Endothelial cell of umbilical vein (primary cell): ENCODE measurements around the gene OR2A25. TPM values are rescaled to one million over a fixed set of nuclear protein-coding genes. Genes with fewer than 3 reads are reported as not detected.

ENCODE experiments used
- BruUV-seq: library from RNA; stranded (reverse); fragments of 400-500 nt; replicated peaks from 2 replicates; lab custom pipeline; 2021; lab: Mats Ljungman, UMichigan
- CTCF ChIA-PET: fragments of 300-600, 350-600 bp; sonication (Branson Sonifier 250); formaldehyde crosslinking; loops from one replicate; lab custom pipeline; 2021; ENCODE audit warnings: antibody characterized with exemption, inconsistent platforms; lab: Charles Lee
- POLR2A ChIA-PET: fragments of 300-600, 350-600 bp; sonication (Branson Sonifier 250); formaldehyde crosslinking; loops from one replicate; lab custom pipeline; 2021; ENCODE audit warnings: antibody characterized with exemption, inconsistent platforms; lab: Charles Lee
- DNase-seq: peaks from one replicate; pipeline ENCODE4 v3.0.0-alpha.2; 2011; ENCODE audit warnings: low read depth, low spot score
- FAIRE-seq: peaks from 2 replicates; lab custom pipeline; 2011; peaks lifted over from hg19 to GRCh38; lab: Jason Lieb, UNC
- H2AFZ ChIP-seq: 2 replicates; pipeline ENCODE4 v1.6.0; 2012; ENCODE audit warnings: low read depth, low read length, control low read depth, inconsistent platforms
- H3K27ac ChIP-seq: 2 replicates; pipeline ENCODE4 v1.5.1; 2011; ENCODE audit warnings: low read depth, mild to moderate bottlenecking, control low read depth, low read length, moderate library complexity; ENCODE audit not compliant: insufficient read depth
- H3K27me3 ChIP-seq, 2 experiments: 2 replicates each; pipeline versions ENCODE4 v1.6.0 to v1.6.1; 2011; ENCODE audit warnings: low read length in 2 of 2, mixed read lengths in 1 of 2; ENCODE audit not compliant: control insufficient read depth in 2 of 2, insufficient read depth in 2 of 2
- H3K36me3 ChIP-seq, 2 experiments: 2 replicates in 1 of 2; 3 replicates in 1 of 2; pipeline ENCODE4 v1.5.1; 2011; ENCODE audit warnings: low read length in 2 of 2, mild to moderate bottlenecking in 1 of 2, moderate library complexity in 1 of 2; ENCODE audit not compliant: control insufficient read depth in 2 of 2, insufficient read depth in 2 of 2; ENCODE audit errors: extremely low read depth in 1 of 2
- H3K4me1 ChIP-seq: 3 replicates; pipeline ENCODE4 v1.5.1; 2011; ENCODE audit warnings: mild to moderate bottlenecking, low read length; ENCODE audit not compliant: control insufficient read depth, insufficient read depth; ENCODE audit errors: extremely low read depth
- H3K4me2 ChIP-seq: 2 replicates; pipeline ENCODE4 v1.6.1; 2011; ENCODE audit warnings: low read length, control low read depth, mixed read lengths; ENCODE audit not compliant: insufficient read depth
- H3K4me3 ChIP-seq, 3 experiments: fragments of 200-600 bp in 1 of 3; sonication (generic), shearing (Covaris generic) in 1 of 3; replicated peaks in 1 of 3; 2 replicates each; pipeline ENCODE4 v1.5.1; 2011 to 2016; ENCODE audit warnings: control low read depth in 3 of 3, low read length in 3 of 3, mild to moderate bottlenecking in 2 of 3, inconsistent platforms in 1 of 3, low read depth in 1 of 3, moderate library complexity in 1 of 3; ENCODE audit not compliant: insufficient read depth in 1 of 3
- H3K79me2 ChIP-seq: 2 replicates; pipeline ENCODE4 v1.6.0; 2012; ENCODE audit warnings: low read length, inconsistent platforms; ENCODE audit not compliant: control insufficient read depth, insufficient read depth
- H3K9ac ChIP-seq: replicated peaks from 2 replicates; pipeline ENCODE3; 2011; ENCODE audit warnings: low read length, control low read depth; ENCODE audit not compliant: insufficient read depth; ENCODE audit errors: extremely low read depth
- H3K9me1 ChIP-seq: replicated peaks from 3 replicates; pipeline ENCODE4 v1.6.0; 2011; ENCODE audit warnings: mild to moderate bottlenecking, low read length; ENCODE audit not compliant: control insufficient read depth, insufficient read depth; ENCODE audit errors: extremely low read depth
- H3K9me3 ChIP-seq: replicated peaks from 2 replicates; pipeline ENCODE4 v1.5.1; 2012; ENCODE audit warnings: low read length, inconsistent platforms; ENCODE audit not compliant: control insufficient read depth, insufficient read depth
- H4K20me1 ChIP-seq: replicated peaks from 2 replicates; pipeline ENCODE3; 2011; ENCODE audit warnings: mild to moderate bottlenecking, low read length; ENCODE audit not compliant: control insufficient read depth, insufficient read depth; ENCODE audit errors: extremely low read depth
- EZH2 ChIP-seq: IDR thresholded peaks from 2 replicates; pipeline ENCODE4 v1.6.1; 2012; ENCODE audit warnings: borderline replicate concordance, low read depth, mild to moderate bottlenecking, moderate library complexity, low read length, inconsistent platforms; ENCODE audit not compliant: severe bottlenecking
- FOS ChIP-seq: IDR thresholded peaks from 2 replicates; pipeline ENCODE4 v1.6.1; 2011; ENCODE audit warnings: mild to moderate bottlenecking, low read length, moderate library complexity, borderline replicate concordance; ENCODE audit not compliant: insufficient read depth
- GATA2 ChIP-seq: IDR thresholded peaks from 2 replicates; pipeline ENCODE4 v1.7.0; 2011; ENCODE audit warnings: low read depth, mild to moderate bottlenecking, moderate library complexity, mixed read lengths, low read length; ENCODE audit not compliant: insufficient read length, insufficient read depth
- JUN ChIP-seq: IDR thresholded peaks from 2 replicates; pipeline ENCODE4 v1.6.1; 2011; ENCODE audit warnings: borderline replicate concordance, low read depth; ENCODE audit not compliant: insufficient read length, insufficient read depth
- MYC ChIP-seq: IDR thresholded peaks from one replicate; pipeline ENCODE4 v1.6.1; 2011; ENCODE audit warnings: mild to moderate bottlenecking, low read depth, low read length
- POLR2A ChIP-seq: IDR thresholded peaks from 2 replicates; pipeline ENCODE4 v1.6.1; 2012; ENCODE audit warnings: low read depth, mild to moderate bottlenecking, control low read depth, low read length
- POLR2AphosphoS5 ChIP-seq: IDR thresholded peaks from 2 replicates; pipeline ENCODE4 v1.6.1; 2012; ENCODE audit warnings: low read depth, mild to moderate bottlenecking, control low read depth, low read length, moderate library complexity; ENCODE audit not compliant: insufficient read depth
- dilution Hi-C: fragments of 300-500 bp; cut with MboI; formaldehyde crosslinking; loops from one replicate; pipeline ENCODE4 v1.15.0; 2019; ENCODE audit warnings: low sequenced_read_pairs; ENCODE audit not compliant: extremely low pct_ligation_motif_present
- intact Hi-C: fragments of 100-400 bp; cut with micrococcal nuclease; formaldehyde crosslinking; loops from one replicate; pipeline ENCODE4 v1.10.0; 2022
- polyA plus RNA-seq, 4 experiments: library from polyadenylated mRNA; depleted of rRNA in 3 of 4; stranded (reverse) in 3 of 4; unstranded in 1 of 4; fragments of >200 nt; gene quantifications; 2 replicates each; pipeline versions ENCODE4 v1.2.1 to v1.2.3, GENCODE V29; 2011 to 2012; ENCODE audit warnings: missing spikeins in 1 of 4
- total RNA-seq: library from RNA; stranded (reverse); gene quantifications from 2 replicates; pipeline ENCODE4 v1.2.3, GENCODE V29; 2021
- TF ChIP-seq, protein P1 (sequence below): IDR thresholded peaks from 2 replicates; pipeline ENCODE4 v1.6.1; 2011; ENCODE audit not compliant: insufficient read depth, insufficient read length
- TF ChIP-seq, protein P2 (sequence below), 2 donors: IDR thresholded peaks; 1 replicate in 1 of 2; 2 replicates in 1 of 2; pipeline ENCODE4 v1.5.1; 2011; ENCODE audit warnings: low read length in 2 of 2, mild to moderate bottlenecking in 2 of 2, moderate library complexity in 2 of 2, control low read depth in 1 of 2, inconsistent platforms in 1 of 2, low read depth in 1 of 2; ENCODE audit not compliant: insufficient read depth in 1 of 2; ENCODE audit errors: extremely low read depth in 1 of 2

The OR2A25 gene
- total and polyA plus RNA-seq, 2 donors (not counting 3 experiments of a cell fraction or from before 2014, with no cell fraction given): not detected

DNA sequence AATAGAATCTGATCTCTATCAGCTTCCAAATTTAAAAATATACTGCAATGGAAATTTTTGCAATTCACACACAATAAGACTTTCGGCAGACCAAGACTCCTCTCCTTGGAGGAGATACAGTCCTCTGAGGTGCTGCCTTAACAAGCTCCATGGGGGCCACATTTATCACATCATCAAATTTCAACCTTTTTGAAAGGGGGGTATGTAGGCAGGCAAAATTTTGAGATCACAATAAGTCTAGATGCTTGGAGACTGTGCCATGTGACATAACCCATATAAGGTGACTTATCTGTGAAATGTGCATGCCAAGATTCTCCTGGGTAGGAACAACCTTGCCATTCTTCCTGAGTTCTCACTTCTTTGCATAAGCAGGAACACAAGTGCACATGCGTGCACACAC lies 16.4 kb downstream of the OR2A25 start, which contains the start of gene OR2A12:
Gene OR2A12 (plus strand): TSS at position 301 of the 400 bp plus-strand sequence. CDS start 8,830 bp downstream, outside the sequence.
- H3K36me3 ChIP-seq: no peaks in the 10 kb centered on the region
- H3K4me3 ChIP-seq: no peak within 1 kb of the TSS
- H3K9ac ChIP-seq: no peak within 1 kb of the TSS
- H2AFZ ChIP-seq: no peak within 1 kb of the TSS
- H3K27me3 ChIP-seq: peaks cover 0 to 2% of the 10 kb centered on the region in 2 experiments
- H4K20me1 ChIP-seq: no peaks in the 10 kb centered on the region
- no peak within 1 kb of the TSS for H3K27ac ChIP-seq
- dilution Hi-C loops (no loop called here), intact Hi-C loops (no loop called here)
- DNase-seq (no peak), FAIRE-seq (no peak)
- no peaks in the 10 kb centered on the region for H3K4me1 ChIP-seq
- TF ChIP-seq JUN (no peak), MYC (no peak), EZH2 (no peak), GATA2 (no peak), POLR2AphosphoS5 (no peak), POLR2A (no peak), FOS (no peak)
- TF ChIP-seq, protein P1, sequence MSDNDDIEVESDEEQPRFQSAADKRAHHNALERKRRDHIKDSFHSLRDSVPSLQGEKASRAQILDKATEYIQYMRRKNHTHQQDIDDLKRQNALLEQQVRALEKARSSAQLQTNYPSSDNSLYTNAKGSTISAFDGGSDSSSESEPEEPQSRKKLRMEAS: no peak
- TF ChIP-seq, protein P2, sequence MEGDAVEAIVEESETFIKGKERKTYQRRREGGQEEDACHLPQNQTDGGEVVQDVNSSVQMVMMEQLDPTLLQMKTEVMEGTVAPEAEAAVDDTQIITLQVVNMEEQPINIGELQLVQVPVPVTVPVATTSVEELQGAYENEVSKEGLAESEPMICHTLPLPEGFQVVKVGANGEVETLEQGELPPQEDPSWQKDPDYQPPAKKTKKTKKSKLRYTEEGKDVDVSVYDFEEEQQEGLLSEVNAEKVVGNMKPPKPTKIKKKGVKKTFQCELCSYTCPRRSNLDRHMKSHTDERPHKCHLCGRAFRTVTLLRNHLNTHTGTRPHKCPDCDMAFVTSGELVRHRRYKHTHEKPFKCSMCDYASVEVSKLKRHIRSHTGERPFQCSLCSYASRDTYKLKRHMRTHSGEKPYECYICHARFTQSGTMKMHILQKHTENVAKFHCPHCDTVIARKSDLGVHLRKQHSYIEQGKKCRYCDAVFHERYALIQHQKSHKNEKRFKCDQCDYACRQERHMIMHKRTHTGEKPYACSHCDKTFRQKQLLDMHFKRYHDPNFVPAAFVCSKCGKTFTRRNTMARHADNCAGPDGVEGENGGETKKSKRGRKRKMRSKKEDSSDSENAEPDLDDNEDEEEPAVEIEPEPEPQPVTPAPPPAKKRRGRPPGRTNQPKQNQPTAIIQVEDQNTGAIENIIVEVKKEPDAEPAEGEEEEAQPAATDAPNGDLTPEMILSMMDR (IDR thresholded peaks at IDR 0.05; ENCODE audit: extremely low read depth in 1 of 2, insufficient read depth in 1 of 2, low read depth in 1 of 2, low read length in 2 of 2): no peak
- H3K9me3 ChIP-seq: no peaks in the 10 kb centered on the region
- ChIA-PET CTCF (no interaction called here), POLR2A (no interaction called here)
- H3K79me2 ChIP-seq: no peaks in the 10 kb centered on the region
- no TSS peak for BruUV-seq
- no peaks in the 10 kb centered on the region for H3K9me1 ChIP-seq
- no peak within 1 kb of the TSS for H3K4me2 ChIP-seq
